Endodermal cell (in vitro differentiated cells): ENCODE data around the gene SPAG7. TPM values are rescaled to one million over a fixed set of nuclear protein-coding genes. Genes with fewer than 3 reads are reported as not detected.

ENCODE experiments used
- DNase-seq: peaks from one replicate; pipeline ENCODE4 v3.0.0-alpha.2; 2017
- H3K27ac ChIP-seq: 2 replicates; pipeline ENCODE4 v1.5.1; 2013; ENCODE audit warnings: mild to moderate bottlenecking, low read depth, low read length, moderate library complexity
- H3K27me3 ChIP-seq: 2 replicates; pipeline ENCODE4 v1.6.1; 2013; ENCODE audit warnings: mild to moderate bottlenecking, low read length, moderate library complexity; ENCODE audit not compliant: insufficient read depth, control insufficient read depth, poor library complexity, severe bottlenecking
- H3K36me3 ChIP-seq: 2 replicates; pipeline ENCODE4 v1.7.0; 2013; ENCODE audit warnings: mild to moderate bottlenecking, low read length, moderate library complexity; ENCODE audit not compliant: control insufficient read depth, insufficient read depth
- H3K4me1 ChIP-seq: one replicate; pipeline ENCODE4 v1.7.0; 2013; ENCODE audit warnings: low read length; ENCODE audit not compliant: control insufficient read depth, insufficient read depth
- H3K4me3 ChIP-seq: 2 replicates; pipeline ENCODE4 v1.5.1; 2013; ENCODE audit warnings: mild to moderate bottlenecking, low read length, moderate library complexity
- H3K9ac ChIP-seq: 2 replicates; pipeline ENCODE4 v1.6.1; 2013; ENCODE audit warnings: mild to moderate bottlenecking, low read length, moderate library complexity; ENCODE audit not compliant: poor library complexity, severe bottlenecking; ENCODE audit errors: extremely low read depth
- H3K9me3 ChIP-seq: 2 replicates; pipeline ENCODE4 v1.6.1; 2013; ENCODE audit warnings: mild to moderate bottlenecking, low read length, moderate library complexity; ENCODE audit not compliant: control insufficient read depth
- H3K27ac Mint-ChIP-seq: 2 replicates; pipeline ENCODE4 v1.8.0; 2020; ENCODE audit warnings: mixed read lengths
- H3K27me3 Mint-ChIP-seq: 2 replicates; pipeline ENCODE4 v1.8.0; 2021; ENCODE audit warnings: mild to moderate bottlenecking, mixed read lengths; ENCODE audit not compliant: insufficient read depth
- H3K36me3 Mint-ChIP-seq: 2 replicates; pipeline ENCODE4 v1.8.0; 2020; ENCODE audit warnings: low read depth, mixed read lengths
- H3K4me1 Mint-ChIP-seq: 2 replicates; pipeline ENCODE4 v1.8.0; 2020; ENCODE audit warnings: mixed read lengths
- H3K4me3 Mint-ChIP-seq: 2 replicates; pipeline ENCODE4 v1.8.0; 2020; ENCODE audit warnings: mild to moderate bottlenecking, moderate library complexity, mixed read lengths
- H3K9me3 Mint-ChIP-seq: 2 replicates; pipeline ENCODE4 v1.8.0; 2020; ENCODE audit warnings: mild to moderate bottlenecking, mixed read lengths
- WGBS, 2 experiments: methylation state at CpG; one replicate each; pipeline versions ENCODE4 v1.1.5 to v1.1.7; 2013; ENCODE audit warnings: missing lambda C conversion rate in 2 of 2, mixed read lengths in 1 of 2; ENCODE audit not compliant: insufficient coverage in 1 of 2, insufficient read length in 1 of 2; 5-methylcytosine and 5-hydroxymethylcytosine counted together
- total RNA-seq, 2 donors: library from RNA; stranded (reverse); fragmentation: NEBNext Ultra II Directional in 1 of 2; extraction: Animal tissue kit (Norgen Biotek cat#: 25700) in 1 of 2; gene quantifications; 2 replicates in 1 of 2; 3 replicates in 1 of 2; pipeline ENCODE4 v1.2.1, GENCODE V29; 2021
- TF ChIP-seq, protein P1 (sequence below): fragments of 200-600 bp; sonication (generic); conservative IDR thresholded peaks from 2 replicates; pipeline ENCODE4 v1.5.0; 2021; ENCODE audit warnings: antibody characterized with exemption, mild to moderate bottlenecking

SPAG7 gene
- total RNA-seq, 2 donors from 2014 or later = 81.1 to 84.4 TPM

DNA sequence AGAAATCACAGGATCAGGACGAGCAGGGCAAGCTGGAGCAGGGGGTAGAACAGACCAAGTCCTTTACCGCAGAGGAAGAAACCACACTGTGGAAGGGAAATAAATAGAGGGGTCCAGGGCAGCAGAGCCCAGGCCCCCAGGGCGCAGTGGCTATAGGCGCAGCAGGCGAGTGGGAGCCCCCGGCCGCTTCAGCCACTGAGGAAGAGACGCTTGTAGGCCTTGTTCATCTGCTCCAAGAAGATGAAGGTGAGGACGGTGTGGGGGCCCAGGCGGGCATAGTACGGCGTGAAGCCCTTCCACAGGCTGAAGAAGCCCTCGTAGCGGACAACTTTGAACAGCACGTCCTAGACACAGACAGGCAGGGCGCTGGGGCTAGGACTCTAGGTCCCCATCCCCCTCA lies 30.1 kb downstream of the SPAG7 start:
- no peak for DNase-seq
- H3K36me3 ChIP-seq = peaks cover 30% of the 10 kb centered on the region
- Mint-ChIP-seq H3K4me3 (peak overlapping the region; percentile 94), H3K27ac (no peak overlapping the region), H3K4me1 (peaks cover 35% of the 10 kb centered on the region), H3K27me3 (no peaks in the 10 kb centered on the region), H3K9me3 (no peaks in the 10 kb centered on the region), H3K36me3 (peaks cover 27% of the 10 kb centered on the region)
- no peaks in the 10 kb centered on the region for H3K9me3 ChIP-seq
- H3K4me3 ChIP-seq = no peak overlapping the region
- no peak overlapping the region for H3K9ac ChIP-seq
- H3K27me3 ChIP-seq = no peaks in the 10 kb centered on the region
- TF ChIP-seq, protein P1, sequence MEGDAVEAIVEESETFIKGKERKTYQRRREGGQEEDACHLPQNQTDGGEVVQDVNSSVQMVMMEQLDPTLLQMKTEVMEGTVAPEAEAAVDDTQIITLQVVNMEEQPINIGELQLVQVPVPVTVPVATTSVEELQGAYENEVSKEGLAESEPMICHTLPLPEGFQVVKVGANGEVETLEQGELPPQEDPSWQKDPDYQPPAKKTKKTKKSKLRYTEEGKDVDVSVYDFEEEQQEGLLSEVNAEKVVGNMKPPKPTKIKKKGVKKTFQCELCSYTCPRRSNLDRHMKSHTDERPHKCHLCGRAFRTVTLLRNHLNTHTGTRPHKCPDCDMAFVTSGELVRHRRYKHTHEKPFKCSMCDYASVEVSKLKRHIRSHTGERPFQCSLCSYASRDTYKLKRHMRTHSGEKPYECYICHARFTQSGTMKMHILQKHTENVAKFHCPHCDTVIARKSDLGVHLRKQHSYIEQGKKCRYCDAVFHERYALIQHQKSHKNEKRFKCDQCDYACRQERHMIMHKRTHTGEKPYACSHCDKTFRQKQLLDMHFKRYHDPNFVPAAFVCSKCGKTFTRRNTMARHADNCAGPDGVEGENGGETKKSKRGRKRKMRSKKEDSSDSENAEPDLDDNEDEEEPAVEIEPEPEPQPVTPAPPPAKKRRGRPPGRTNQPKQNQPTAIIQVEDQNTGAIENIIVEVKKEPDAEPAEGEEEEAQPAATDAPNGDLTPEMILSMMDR = no peak
- H3K4me1 ChIP-seq = peaks cover 6% of the 10 kb centered on the region
- H3K27ac ChIP-seq = no peak overlapping the region
- WGBS, 2 experiments = 95 to 99% methylated on average over 12 to 16 of the region's 16 CpGs

DNA sequence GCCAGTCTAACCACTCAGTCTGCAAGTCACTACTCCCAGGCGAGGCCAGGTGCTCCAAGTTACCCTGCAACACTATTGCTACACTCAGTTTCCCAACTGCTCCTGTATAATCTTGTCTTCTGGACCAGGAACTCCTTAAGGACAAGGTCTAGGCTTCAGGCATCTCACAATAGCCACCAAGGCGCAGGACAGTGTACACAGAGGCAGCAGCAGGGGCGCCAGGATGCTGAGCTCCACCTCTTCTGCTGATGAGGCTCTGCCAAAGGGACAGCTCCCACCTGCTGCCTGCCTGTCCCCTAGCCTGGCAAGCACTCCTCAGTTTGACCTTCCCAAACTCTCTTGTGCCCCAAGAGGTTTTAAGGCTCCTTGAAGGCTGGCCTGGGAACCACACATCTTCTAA lies 31.2 kb downstream of the SPAG7 start:
- Mint-ChIP-seq H3K27ac (no peak overlapping the region), H3K4me3 (no peak overlapping the region), H3K27me3 (no peaks in the 10 kb centered on the region), H3K9me3 (no peaks in the 10 kb centered on the region), H3K4me1 (peaks cover 35% of the 10 kb centered on the region), H3K36me3 (peaks cover 19% of the 10 kb centered on the region)
- no peak for DNase-seq
- TF ChIP-seq, protein P1 = no peak
- H3K27me3 ChIP-seq = no peaks in the 10 kb centered on the region
- peaks cover 22% of the 10 kb centered on the region for H3K36me3 ChIP-seq
- peaks cover 6% of the 10 kb centered on the region for H3K4me1 ChIP-seq
- 86 to 87% methylated on average over 2 to 3 of the region's 3 CpGs for WGBS, 2 experiments
- H3K27ac ChIP-seq = no peak overlapping the region
- H3K9me3 ChIP-seq = no peaks in the 10 kb centered on the region
- no peak overlapping the region for H3K9ac ChIP-seq
- H3K4me3 ChIP-seq = no peak overlapping the region

DNA sequence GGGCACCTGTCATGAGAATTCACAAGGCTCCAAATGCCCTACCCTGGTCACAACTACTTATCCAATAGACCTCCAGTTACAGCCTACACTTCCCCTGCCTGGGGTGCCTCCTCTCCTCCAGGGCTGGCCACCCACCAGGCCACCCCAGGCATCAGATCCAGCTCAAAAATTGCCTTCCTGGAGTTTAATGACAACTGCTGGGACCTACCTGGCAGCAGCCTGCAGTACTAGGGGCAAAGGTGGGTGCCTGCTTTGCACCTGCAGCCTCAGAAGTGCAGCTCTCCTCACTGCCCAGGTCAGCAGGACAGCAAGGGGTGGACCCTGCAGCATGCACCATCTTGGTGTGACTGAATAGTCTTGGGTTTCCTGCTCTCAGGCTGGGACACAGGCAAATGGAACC lies 32.0 kb downstream of the SPAG7 start:
- H3K36me3 Mint-ChIP-seq = peaks cover 18% of the 10 kb centered on the region
- Histone ChIP-seq H3K4me3 (no peak overlapping the region), H3K36me3 (peaks cover 25% of the 10 kb centered on the region), H3K4me1 (peaks cover 6% of the 10 kb centered on the region), H3K27ac (no peak overlapping the region), H3K9me3 (no peaks in the 10 kb centered on the region), H3K27me3 (no peaks in the 10 kb centered on the region), H3K9ac (no peak overlapping the region)
- no peak for DNase-seq
- no peak overlapping the region for H3K27ac Mint-ChIP-seq
- TF ChIP-seq, protein P1 = no peak
- H3K27me3 Mint-ChIP-seq = no peaks in the 10 kb centered on the region
- H3K9me3 Mint-ChIP-seq = no peaks in the 10 kb centered on the region
- peaks cover 28% of the 10 kb centered on the region for H3K4me1 Mint-ChIP-seq
- H3K4me3 Mint-ChIP-seq = no peak overlapping the region
